MCF 10A (cell line): ENCODE data around the gene SYT3. TPM values are rescaled to one million over a fixed set of nuclear protein-coding genes. Genes with fewer than 3 reads are reported as not detected.

Experiments used
- BruUV-seq: library from RNA; stranded (reverse); fragments of 400-500 nt; replicated peaks from 2 replicates; lab custom pipeline; 2021; lab: Mats Ljungman, UMichigan
- CTCF ChIA-PET: fragments of 300-600 bp; sonication (Branson Sonifier 250); formaldehyde crosslinking; extraction: SDS; loops from one replicate; lab custom pipeline; 2021; ENCODE audit warnings: antibody characterized with exemption, inconsistent platforms; lab: Yijun Ruan, JAX
- POLR2A ChIA-PET: fragments of 300-600, 350-650 bp; sonication (Branson Sonifier 250); formaldehyde crosslinking; extraction: SDS; loops from one replicate; lab custom pipeline; 2020; ENCODE audit warnings: antibody characterized with exemption, inconsistent platforms; lab: Yijun Ruan, JAX
- DNase-seq: peaks from one replicate; pipeline ENCODE4 v3.0.0-alpha.2; 2018; ENCODE audit not compliant: unreplicated experiment
- H3K27ac Mint-ChIP-seq: one replicate; pipeline ENCODE4 v1.8.0; 2022; ENCODE audit warnings: mild to moderate bottlenecking, low read depth, mixed read lengths; ENCODE audit not compliant: unreplicated experiment
- H3K27me3 Mint-ChIP-seq: one replicate; pipeline ENCODE4 v1.8.0; 2022; ENCODE audit warnings: mixed read lengths; ENCODE audit not compliant: insufficient read depth, unreplicated experiment
- H3K36me3 Mint-ChIP-seq: one replicate; pipeline ENCODE4 v1.8.0; 2022; ENCODE audit warnings: mild to moderate bottlenecking, moderate library complexity, mixed read lengths; ENCODE audit not compliant: insufficient read depth, unreplicated experiment
- H3K4me1 Mint-ChIP-seq: one replicate; pipeline ENCODE4 v1.8.0; 2022; ENCODE audit warnings: mixed read lengths; ENCODE audit not compliant: insufficient read depth, unreplicated experiment
- H3K4me3 Mint-ChIP-seq: one replicate; pipeline ENCODE4 v1.8.0; 2022; ENCODE audit warnings: mild to moderate bottlenecking, moderate library complexity, mixed read lengths; ENCODE audit not compliant: unreplicated experiment
- H3K9me3 Mint-ChIP-seq: one replicate; pipeline ENCODE4 v1.8.0; 2022; ENCODE audit warnings: mixed read lengths; ENCODE audit not compliant: unreplicated experiment
- CTCF ChIP-seq: fragments of 200-600 bp; IDR thresholded peaks from one replicate; pipeline ENCODE4 v1.8.0; 2022; ENCODE audit warnings: antibody characterized with exemption, mild to moderate bottlenecking; ENCODE audit not compliant: unreplicated experiment
- intact Hi-C: fragments of 100-400 bp; cut with micrococcal nuclease; formaldehyde crosslinking; loops from 2 replicates; pipeline ENCODE4 v1.14.1; 2022
- total RNA-seq: library from RNA; stranded (reverse); gene quantifications from 2 replicates; pipeline ENCODE4 v1.2.3, GENCODE V29; 2022

The SYT3 gene
- total RNA-seq, 1 experiment from 2014 or later: not detected

GRCh38 chr19:50646074-50646807, 6.6 kb upstream of the SYT3 start:
- peak; percentile 61 for DNase-seq
- POLR2A ChIA-PET: no interaction called here
- intact Hi-C loops: no loop called here

GRCh38 chr19:50645107-50645506, 5.4 kb upstream of the SYT3 start:
- no peak for DNase-seq
- POLR2A ChIA-PET: no interaction called here
- no peak overlapping the region for H3K4me3 Mint-ChIP-seq
- intact Hi-C loops: no loop called here
- H3K27ac Mint-ChIP-seq: no peak overlapping the region
- TF ChIP-seq CTCF: no peak
- CTCF ChIA-PET: interaction anchor here (0.7 kb wide), 1 partner anchor 9 kb away, joined by 3 read pairs; no protein-coding TSS in a partner anchor
- peaks cover 6% of the 10 kb centered on the region for H3K9me3 Mint-ChIP-seq
- no peaks in the 10 kb centered on the region for H3K27me3 Mint-ChIP-seq
- no peaks in the 10 kb centered on the region for H3K4me1 Mint-ChIP-seq
- BruUV-seq: no TSS peak
- no peaks in the 10 kb centered on the region for H3K36me3 Mint-ChIP-seq

More at GRCh38 chr19:50646074-50646807, 6.6 kb upstream of the SYT3 start:
- Mint-ChIP-seq H3K27me3 (no peaks in the 10 kb centered on the region), H3K9me3 (peaks cover 8% of the 10 kb centered on the region), H3K36me3 (no peaks in the 10 kb centered on the region), H3K27ac (no peak overlapping the region), H3K4me1 (no peaks in the 10 kb centered on the region), H3K4me3 (no peak overlapping the region)
- BruUV-seq: no TSS peak
- CTCF ChIA-PET: no interaction called here
- TF ChIP-seq CTCF: no peak

- ChIA-PET CTCF (no interaction called here), POLR2A (no interaction called here)
- Mint-ChIP-seq H3K4me3 (no peak overlapping the region), H3K4me1 (no peaks in the 10 kb centered on the region), H3K36me3 (no peaks in the 10 kb centered on the region), H3K27ac (no peak overlapping the region), H3K27me3 (no peaks in the 10 kb centered on the region), H3K9me3 (no peaks in the 10 kb centered on the region)
- no peak for DNase-seq
- no TSS peak for BruUV-seq
- TF ChIP-seq CTCF: no peak
- intact Hi-C loops: no loop called here
Measured at GRCh38 chr19:50644315-50644915, 4.7 kb upstream of the SYT3 start.

GRCh38 chr19:50640368-50640767, 687 bp upstream of the SYT3 start:
- Mint-ChIP-seq H3K27ac (no peak overlapping the region), H3K36me3 (no peaks in the 10 kb centered on the region), H3K27me3 (peaks cover 24% of the 10 kb centered on the region), H3K4me3 (no peak overlapping the region), H3K9me3 (peaks cover 8% of the 10 kb centered on the region), H3K4me1 (no peaks in the 10 kb centered on the region)
- CTCF ChIA-PET: no interaction called here
- BruUV-seq: no TSS peak
- no peak for DNase-seq
- intact Hi-C loops: no loop called here
- no peak for TF ChIP-seq CTCF
- POLR2A ChIA-PET: no interaction called here
